ENCODE measurements around the gene METTL16. TPM values are rescaled to one million over a fixed set of nuclear protein-coding genes. Genes with fewer than 3 reads are reported as not detected.
A peak's percentile ranks its signal among the peaks of the same experiment; 100 is the strongest.

The METTL16 gene
- total and polyA plus RNA-seq, 9 of the 15 experiments (the other 6 are each of a cell fraction or from before 2014, with no cell fraction given) = 12.1 to 30.5 (median 19.8) TPM

- TF ChIP-seq ZNF280B (CRISPR knock-in tag; IDR thresholded peaks at IDR 0.05) (no peak), TGIF2 (CRISPR knock-in tag; IDR thresholded peaks at IDR 0.05) (0 out of 2 replicates have a peak, but pooled peaks have one; percentile 38), ZNF584 (CRISPR knock-in tag; IDR thresholded peaks at IDR 0.05; ENCODE audit: low read depth) (no peak), ZNF263 (CRISPR knock-in tag; IDR thresholded peaks at IDR 0.05; ENCODE audit: borderline replicate concordance) (no peak), MITF (IDR thresholded peaks at IDR 0.05) (0 out of 2 replicates have a peak, but pooled peaks have one; percentile 41), ETV5 (CRISPR knock-in tag; IDR thresholded peaks at IDR 0.05; ENCODE audit: low read depth) (no peak), CBX2 (IDR thresholded peaks at IDR 0.05; ENCODE audit: insufficient read depth, low read length, poor library complexity, severe bottlenecking) (no peak), KDM4B (IDR thresholded peaks at IDR 0.05; ENCODE audit: borderline replicate concordance in 2 of 2, low read depth in 1 of 2) (0 out of 4 replicates have a peak, but pooled peaks of 1 of the 2 experiments have one; percentile 78), SAFB2 (IDR thresholded peaks at IDR 0.05; ENCODE audit: borderline replicate concordance, low read depth, low read length, severe bottlenecking) (no peak), TBL1XR1 (IDR thresholded peaks at IDR 0.05; ENCODE audit: low read length in 2 of 2) (peak in 1 of 2 experiments; percentile 7; a peak in 1 of 4 replicates), PCBP2 (IDR thresholded peaks at IDR 0.05; ENCODE audit: low read depth, low read length, poor library complexity, severe bottlenecking) (no peak), FOXK2 (conservative IDR thresholded peaks at IDR 0.05 in 1 of 2, IDR thresholded peaks at IDR 0.05 in 1 of 2; ENCODE audit: low read depth in 2 of 2) (peak; percentile 39 to 70; a peak in 2 of 4 replicates), MCM3 (IDR thresholded peaks at IDR 0.05) (no peak), POLR2AphosphoS2 (IDR thresholded peaks at IDR 0.05; ENCODE audit: low read length) (no peak), JUN (IDR thresholded peaks at IDR 0.05; ENCODE audit: borderline replicate concordance, low read depth, low read length) (peak; percentile 36; the same call in 1 of the 2 replicates), JUN (CRISPR knock-in tag; IDR thresholded peaks at IDR 0.05; ENCODE audit: borderline replicate concordance) (no peak)
- TF ChIP-seq, protein P1, sequence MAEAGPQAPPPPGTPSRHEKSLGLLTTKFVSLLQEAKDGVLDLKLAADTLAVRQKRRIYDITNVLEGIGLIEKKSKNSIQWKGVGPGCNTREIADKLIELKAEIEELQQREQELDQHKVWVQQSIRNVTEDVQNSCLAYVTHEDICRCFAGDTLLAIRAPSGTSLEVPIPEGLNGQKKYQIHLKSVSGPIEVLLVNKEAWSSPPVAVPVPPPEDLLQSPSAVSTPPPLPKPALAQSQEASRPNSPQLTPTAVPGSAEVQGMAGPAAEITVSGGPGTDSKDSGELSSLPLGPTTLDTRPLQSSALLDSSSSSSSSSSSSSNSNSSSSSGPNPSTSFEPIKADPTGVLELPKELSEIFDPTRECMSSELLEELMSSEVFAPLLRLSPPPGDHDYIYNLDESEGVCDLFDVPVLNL (CRISPR knock-in tag; IDR thresholded peaks at IDR 0.05; ENCODE audit: low read depth) = 0 out of 2 replicates have a peak, but pooled peaks have one; percentile 25
- TF ChIP-seq, protein P2, sequence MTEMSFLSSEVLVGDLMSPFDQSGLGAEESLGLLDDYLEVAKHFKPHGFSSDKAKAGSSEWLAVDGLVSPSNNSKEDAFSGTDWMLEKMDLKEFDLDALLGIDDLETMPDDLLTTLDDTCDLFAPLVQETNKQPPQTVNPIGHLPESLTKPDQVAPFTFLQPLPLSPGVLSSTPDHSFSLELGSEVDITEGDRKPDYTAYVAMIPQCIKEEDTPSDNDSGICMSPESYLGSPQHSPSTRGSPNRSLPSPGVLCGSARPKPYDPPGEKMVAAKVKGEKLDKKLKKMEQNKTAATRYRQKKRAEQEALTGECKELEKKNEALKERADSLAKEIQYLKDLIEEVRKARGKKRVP (CRISPR knock-in tag; IDR thresholded peaks at IDR 0.05) = 0 out of 2 replicates have a peak, but pooled peaks have one; percentile 13
- TF ChIP-seq, protein P3, sequence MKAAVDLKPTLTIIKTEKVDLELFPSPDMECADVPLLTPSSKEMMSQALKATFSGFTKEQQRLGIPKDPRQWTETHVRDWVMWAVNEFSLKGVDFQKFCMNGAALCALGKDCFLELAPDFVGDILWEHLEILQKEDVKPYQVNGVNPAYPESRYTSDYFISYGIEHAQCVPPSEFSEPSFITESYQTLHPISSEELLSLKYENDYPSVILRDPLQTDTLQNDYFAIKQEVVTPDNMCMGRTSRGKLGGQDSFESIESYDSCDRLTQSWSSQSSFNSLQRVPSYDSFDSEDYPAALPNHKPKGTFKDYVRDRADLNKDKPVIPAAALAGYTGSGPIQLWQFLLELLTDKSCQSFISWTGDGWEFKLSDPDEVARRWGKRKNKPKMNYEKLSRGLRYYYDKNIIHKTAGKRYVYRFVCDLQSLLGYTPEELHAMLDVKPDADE (conservative IDR thresholded peaks at IDR 0.05; ENCODE audit: control insufficient read depth, low read depth, low read length) = peak; percentile 6; the same call in 1 of the 2 replicates
These were observed 111.9 kb downstream of the METTL16 start (continued) for GRCh38 chr17:2399572-2400473.

Data from K562 (cell line).